Coronary artery (tissue), 2 donors: Measurements from ENCODE around the gene MST1.

Source experiments
- DNase-seq: peaks from one replicate; pipeline ENCODE4 v3.0.0-alpha.2; 2017; ENCODE audit warnings: low spot score
- H3K27ac ChIP-seq, 2 donors: fragments of 200-600 bp; sonication (generic); one replicate each; pipeline ENCODE4 v1.5.1; 2016 to 2019
- H3K4me3 ChIP-seq: fragments of 200-600 bp; sonication (generic); 2 replicates; pipeline ENCODE4 v1.5.1; 2016; ENCODE audit warnings: mild to moderate bottlenecking, moderate library complexity
- TF ChIP-seq, protein P1 (sequence below): fragments of 200-600 bp; sonication (generic); IDR thresholded peaks from one replicate; pipeline ENCODE4 v1.5.1; 2019; ENCODE audit warnings: antibody characterized with exemption

The MST1 gene

DNA sequence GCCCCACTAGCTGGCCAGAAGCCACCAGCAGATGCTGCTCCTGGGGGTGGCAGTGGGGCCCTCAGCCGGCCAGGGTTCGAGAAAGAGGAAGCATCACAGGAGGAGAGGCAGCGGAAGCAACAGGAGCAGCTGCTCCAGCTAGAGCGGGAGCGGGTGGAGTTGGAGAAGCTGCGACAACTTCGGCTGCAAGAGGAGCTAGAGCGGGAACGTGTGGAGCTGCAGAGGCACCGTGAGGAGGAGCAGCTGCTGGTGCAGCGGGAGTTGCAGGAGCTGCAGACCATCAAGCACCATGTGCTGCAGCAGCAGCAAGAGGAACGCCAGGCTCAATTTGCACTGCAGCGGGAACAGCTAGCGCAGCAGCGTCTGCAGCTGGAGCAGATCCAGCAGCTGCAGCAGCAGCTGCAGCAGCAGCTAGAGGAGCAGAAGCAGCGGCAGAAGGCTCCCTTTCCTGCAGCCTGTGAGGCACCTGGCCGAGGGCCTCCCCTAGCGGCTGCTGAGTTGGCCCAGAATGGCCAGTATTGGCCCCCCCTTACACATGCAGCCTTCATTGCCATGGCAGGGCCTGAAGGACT, 32.6 kb downstream of the MST1 start:
- TF ChIP-seq, protein P1, sequence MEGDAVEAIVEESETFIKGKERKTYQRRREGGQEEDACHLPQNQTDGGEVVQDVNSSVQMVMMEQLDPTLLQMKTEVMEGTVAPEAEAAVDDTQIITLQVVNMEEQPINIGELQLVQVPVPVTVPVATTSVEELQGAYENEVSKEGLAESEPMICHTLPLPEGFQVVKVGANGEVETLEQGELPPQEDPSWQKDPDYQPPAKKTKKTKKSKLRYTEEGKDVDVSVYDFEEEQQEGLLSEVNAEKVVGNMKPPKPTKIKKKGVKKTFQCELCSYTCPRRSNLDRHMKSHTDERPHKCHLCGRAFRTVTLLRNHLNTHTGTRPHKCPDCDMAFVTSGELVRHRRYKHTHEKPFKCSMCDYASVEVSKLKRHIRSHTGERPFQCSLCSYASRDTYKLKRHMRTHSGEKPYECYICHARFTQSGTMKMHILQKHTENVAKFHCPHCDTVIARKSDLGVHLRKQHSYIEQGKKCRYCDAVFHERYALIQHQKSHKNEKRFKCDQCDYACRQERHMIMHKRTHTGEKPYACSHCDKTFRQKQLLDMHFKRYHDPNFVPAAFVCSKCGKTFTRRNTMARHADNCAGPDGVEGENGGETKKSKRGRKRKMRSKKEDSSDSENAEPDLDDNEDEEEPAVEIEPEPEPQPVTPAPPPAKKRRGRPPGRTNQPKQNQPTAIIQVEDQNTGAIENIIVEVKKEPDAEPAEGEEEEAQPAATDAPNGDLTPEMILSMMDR: no peak
- H3K4me3 ChIP-seq: no peak overlapping the region
- H3K27ac ChIP-seq: no peak overlapping the region
- no peak for DNase-seq

DNA sequence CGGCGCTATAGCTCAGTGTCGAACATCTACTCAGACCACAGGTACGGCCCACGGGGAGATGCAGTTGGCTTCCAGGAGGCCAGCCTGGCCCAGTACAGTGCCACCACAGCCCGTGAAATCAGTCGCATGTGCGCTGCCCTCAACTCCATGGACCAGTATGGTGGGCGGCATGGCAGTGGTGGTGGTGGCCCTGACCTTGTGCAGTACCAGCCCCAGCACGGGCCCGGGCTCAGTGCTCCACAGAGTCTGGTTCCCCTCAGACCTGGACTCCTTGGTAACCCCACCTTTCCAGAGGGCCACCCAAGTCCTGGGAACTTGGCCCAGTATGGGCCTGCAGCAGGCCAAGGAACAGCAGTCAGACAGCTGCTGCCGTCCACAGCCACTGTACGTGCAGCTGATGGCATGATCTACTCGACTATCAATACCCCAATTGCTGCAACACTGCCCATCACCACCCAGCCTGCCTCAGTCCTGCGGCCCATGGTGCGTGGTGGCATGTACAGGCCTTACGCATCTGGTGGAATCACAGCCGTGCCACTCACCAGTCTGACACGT, 33.5 kb downstream of the MST1 start:
- no peak overlapping the region for H3K27ac ChIP-seq
- no peak overlapping the region for H3K4me3 ChIP-seq
- no peak for DNase-seq
- TF ChIP-seq, protein P1: no peak

DNA sequence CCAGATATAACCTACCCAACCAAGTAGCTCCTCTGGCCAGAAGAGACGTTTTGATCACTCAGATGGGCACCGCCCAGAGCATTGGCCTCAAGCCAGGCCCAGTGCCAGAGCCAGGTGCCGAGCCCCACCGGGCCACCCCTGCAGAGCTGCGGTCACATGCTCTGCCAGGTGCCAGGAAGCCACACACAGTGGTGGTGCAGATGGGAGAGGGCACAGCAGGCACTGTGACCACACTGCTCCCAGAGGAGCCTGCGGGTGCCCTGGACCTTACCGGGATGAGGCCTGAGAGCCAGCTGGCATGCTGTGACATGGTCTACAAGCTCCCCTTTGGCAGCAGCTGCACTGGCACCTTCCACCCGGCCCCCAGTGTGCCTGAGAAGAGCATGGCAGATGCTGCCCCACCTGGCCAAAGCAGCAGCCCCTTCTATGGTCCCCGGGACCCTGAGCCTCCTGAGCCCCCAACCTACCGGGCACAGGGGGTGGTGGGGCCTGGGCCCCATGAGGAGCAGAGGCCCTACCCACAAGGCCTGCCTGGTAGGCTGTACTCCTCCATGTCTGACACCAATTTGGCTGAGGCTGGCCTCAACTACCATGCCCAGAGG, 34.2 kb downstream of the MST1 start:
- H3K27ac ChIP-seq: no peak overlapping the region
- TF ChIP-seq, protein P1: no peak
- DNase-seq: no peak
- no peak overlapping the region for H3K4me3 ChIP-seq

DNA sequence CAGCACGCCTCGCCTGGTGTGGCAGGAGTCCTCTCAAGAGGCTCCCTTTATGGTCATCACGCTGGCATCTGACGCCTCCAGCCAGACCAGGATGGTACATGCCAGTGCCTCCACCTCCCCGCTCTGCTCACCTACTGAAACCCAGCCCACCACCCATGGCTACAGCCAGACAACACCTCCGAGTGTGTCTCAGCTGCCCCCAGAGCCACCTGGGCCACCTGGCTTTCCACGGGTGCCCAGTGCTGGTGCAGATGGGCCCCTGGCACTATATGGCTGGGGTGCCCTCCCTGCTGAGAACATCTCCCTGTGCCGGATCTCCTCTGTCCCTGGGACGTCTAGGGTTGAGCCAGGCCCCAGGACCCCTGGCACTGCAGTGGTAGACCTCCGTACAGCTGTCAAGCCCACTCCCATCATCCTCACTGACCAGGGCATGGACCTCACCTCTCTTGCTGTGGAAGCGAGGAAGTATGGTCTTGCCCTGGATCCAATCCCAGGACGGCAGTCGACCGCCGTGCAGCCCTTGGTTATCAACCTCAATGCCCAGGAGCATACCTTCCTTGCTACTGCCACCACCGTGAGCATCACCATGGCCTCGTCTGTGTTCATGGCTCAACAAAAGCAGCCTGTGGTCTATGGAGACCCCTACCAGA, 35.0 kb downstream of the MST1 start:
- Histone ChIP-seq H3K27ac (no peak overlapping the region), H3K4me3 (no peak overlapping the region)
- TF ChIP-seq, protein P1: no peak
- DNase-seq: no peak

DNA sequence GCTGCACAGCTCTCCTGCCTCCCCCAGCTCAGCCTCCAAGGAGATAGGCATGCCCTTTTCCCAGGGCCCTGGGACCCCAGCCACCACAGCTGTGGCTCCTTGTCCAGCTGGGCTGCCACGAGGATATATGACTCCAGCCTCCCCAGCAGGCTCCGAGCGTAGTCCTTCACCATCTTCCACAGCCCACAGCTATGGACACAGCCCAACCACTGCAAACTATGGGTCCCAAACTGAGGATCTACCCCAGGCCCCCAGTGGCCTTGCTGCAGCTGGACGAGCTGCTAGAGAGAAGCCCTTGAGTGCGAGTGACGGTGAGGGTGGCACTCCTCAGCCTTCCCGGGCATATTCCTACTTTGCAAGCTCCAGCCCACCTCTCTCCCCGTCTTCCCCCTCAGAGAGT, 35.7 kb downstream of the MST1 start:
- Histone ChIP-seq H3K27ac (no peak overlapping the region), H3K4me3 (no peak overlapping the region)
- TF ChIP-seq, protein P1: no peak

DNA sequence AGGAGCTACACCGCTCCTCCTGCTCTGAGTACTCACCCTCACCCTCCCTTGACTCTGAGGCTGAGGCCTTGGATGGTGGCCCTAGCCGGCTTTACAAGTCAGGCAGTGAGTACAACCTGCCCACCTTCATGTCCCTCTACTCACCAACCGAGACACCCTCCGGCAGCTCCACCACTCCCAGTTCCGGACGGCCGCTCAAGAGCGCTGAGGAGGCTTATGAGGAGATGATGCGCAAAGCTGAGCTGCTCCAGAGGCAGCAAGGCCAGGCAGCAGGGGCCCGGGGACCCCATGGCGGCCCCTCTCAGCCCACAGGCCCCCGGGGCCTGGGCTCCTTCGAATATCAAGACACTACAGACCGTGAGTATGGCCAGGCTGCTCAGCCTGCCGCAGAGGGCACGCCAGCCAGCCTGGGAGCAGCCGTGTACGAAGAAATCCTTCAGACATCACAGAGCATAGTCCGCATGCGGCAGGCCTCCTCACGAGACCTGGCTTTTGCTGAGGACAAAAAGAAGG, 36.3 kb downstream of the MST1 start:
- Histone ChIP-seq H3K27ac (no peak overlapping the region), H3K4me3 (no peak overlapping the region)
- DNase-seq: no peak
- TF ChIP-seq, protein P1: no peak

More for the DNA sequence above, 35.7 kb downstream of the MST1 start:
- DNase-seq: no peak
